Measurements from ENCODE around the gene LINGO3. TPM values are rescaled to one million over a fixed set of nuclear protein-coding genes. Genes with fewer than 3 reads are reported as not detected.

LINGO3 gene
- polyA plus RNA-seq, 1 donor from 2014 or later: 2.7 TPM

GRCh38 chr19:2288818-2289713, 18.9 kb downstream of the LINGO3 start:
- H3K9me3 ChIP-seq (ENCODE audit: low read length): no peaks in the 10 kb centered on the region
- no peak overlapping the region for H3K27ac ChIP-seq (ENCODE audit: low read length)
- H3K4me2 ChIP-seq (ENCODE audit: low read length): no peak overlapping the region
- no peaks in the 10 kb centered on the region for H3K36me3 ChIP-seq (ENCODE audit: insufficient read depth, low read length)
- no peaks in the 10 kb centered on the region for H4K20me1 ChIP-seq (ENCODE audit: insufficient read depth)
- peaks cover 56% of the 10 kb centered on the region for H3K27me3 ChIP-seq (ENCODE audit: insufficient read depth, low read depth, low read length)
- H3K4me3 ChIP-seq (ENCODE audit: low read length): no peak overlapping the region
- H3F3A ChIP-seq (ENCODE audit: insufficient read depth, low read length, poor library complexity, severe bottlenecking): no peaks in the 10 kb centered on the region
- no peak overlapping the region for H2AFZ ChIP-seq (ENCODE audit: low read depth, low read length)
- no peaks in the 10 kb centered on the region for H3K9me2 ChIP-seq (ENCODE audit: insufficient read depth, low read length)
- H3K79me2 ChIP-seq (replicated peaks; ENCODE audit: insufficient read depth, low read length): no peaks in the 10 kb centered on the region
- no peak overlapping the region for H3K9ac ChIP-seq (ENCODE audit: low read length)
- TF ChIP-seq EZH2 (IDR thresholded peaks at IDR 0.05; ENCODE audit: borderline replicate concordance, insufficient read depth, low read length, poor library complexity, severe bottlenecking) (no peak), EP300 (conservative IDR thresholded peaks at IDR 0.05; ENCODE audit: poor library complexity, severe bottlenecking) (no peak), TAF1 (IDR thresholded peaks at IDR 0.05; ENCODE audit: low read depth) (no peak), CTCF (IDR thresholded peaks at IDR 0.05; ENCODE audit: poor library complexity, severe bottlenecking) (no peak), RAD21 (conservative IDR thresholded peaks at IDR 0.05) (no peak), REST (IDR thresholded peaks at IDR 0.05; ENCODE audit: borderline replicate concordance) (no peak), MXI1 (conservative IDR thresholded peaks at IDR 0.05; ENCODE audit: poor library complexity, severe bottlenecking) (no peak), POLR2AphosphoS5 (IDR thresholded peaks at IDR 0.05) (no peak), SMC3 (conservative IDR thresholded peaks at IDR 0.05; ENCODE audit: poor library complexity) (no peak)

GRCh38 chr19:2288338-2288817, 19.6 kb downstream of the LINGO3 start:
- Histone ChIP-seq H3K9me3 (ENCODE audit: low read length) (no peaks in the 10 kb centered on the region), H4K20me1 (ENCODE audit: insufficient read depth) (no peaks in the 10 kb centered on the region), H3K9me2 (ENCODE audit: insufficient read depth, low read length) (no peaks in the 10 kb centered on the region), H3K4me2 (ENCODE audit: low read length) (no peak overlapping the region), H3K36me3 (ENCODE audit: insufficient read depth, low read length) (no peaks in the 10 kb centered on the region), H3K4me3 (ENCODE audit: low read length) (no peak overlapping the region), H3K27ac (ENCODE audit: low read length) (no peak overlapping the region), H3K27me3 (ENCODE audit: insufficient read depth, low read depth, low read length) (peaks cover 56% of the 10 kb centered on the region), H2AFZ (ENCODE audit: low read depth, low read length) (no peak overlapping the region), H3K79me2 (replicated peaks; ENCODE audit: insufficient read depth, low read length) (no peaks in the 10 kb centered on the region), H3K9ac (ENCODE audit: low read length) (no peak overlapping the region), H3F3A (ENCODE audit: insufficient read depth, low read length, poor library complexity, severe bottlenecking) (no peaks in the 10 kb centered on the region)
- TF ChIP-seq CTCF (IDR thresholded peaks at IDR 0.05; ENCODE audit: poor library complexity, severe bottlenecking) (no peak), POLR2AphosphoS5 (IDR thresholded peaks at IDR 0.05) (no peak), RAD21 (conservative IDR thresholded peaks at IDR 0.05) (no peak), REST (IDR thresholded peaks at IDR 0.05; ENCODE audit: borderline replicate concordance) (no peak), SMC3 (conservative IDR thresholded peaks at IDR 0.05; ENCODE audit: poor library complexity) (no peak), TAF1 (IDR thresholded peaks at IDR 0.05; ENCODE audit: low read depth) (no peak), EP300 (conservative IDR thresholded peaks at IDR 0.05; ENCODE audit: poor library complexity, severe bottlenecking) (no peak), EZH2 (IDR thresholded peaks at IDR 0.05; ENCODE audit: borderline replicate concordance, insufficient read depth, low read length, poor library complexity, severe bottlenecking) (no peak), MXI1 (conservative IDR thresholded peaks at IDR 0.05; ENCODE audit: poor library complexity, severe bottlenecking) (no peak)

Measured in neural cell (in vitro differentiated cells).